HepG2 (cell line): ENCODE measurements around the gene TBC1D5. TPM values are rescaled to one million over a fixed set of nuclear protein-coding genes. Genes with fewer than 3 reads are reported as not detected.

Experiments
- GATA4 ChIP-seq: sonication (generic); IDR thresholded peaks from 2 replicates; pipeline ENCODE4 v1.6.1; 2016; ENCODE audit warnings: antibody characterized with exemption, low read depth, borderline replicate concordance
- GLI4 ChIP-seq: sonication (generic); formaldehyde crosslinking; IDR thresholded peaks from 2 replicates; pipeline ENCODE4 v1.5.1; 2020; ENCODE audit warnings: missing genetic modification reagents, mild to moderate bottlenecking, moderate library complexity, borderline replicate concordance
- HMG20A ChIP-seq: IDR thresholded peaks from 2 replicates; pipeline ENCODE4 v1.6.1; 2016; ENCODE audit warnings: borderline replicate concordance
- RBM39 ChIP-seq: fragments of 200-400 bp; formaldehyde crosslinking; IDR thresholded peaks from one replicate; pipeline ENCODE4 v1.6.1; 2018; ENCODE audit warnings: antibody characterized with exemption, mild to moderate bottlenecking, low read depth, low read length; ENCODE audit not compliant: poor library complexity, severe bottlenecking
- SAP130 ChIP-seq: IDR thresholded peaks from 2 replicates; pipeline ENCODE4 v1.6.1; 2016; ENCODE audit warnings: low read depth
- SOX13 ChIP-seq, 3 experiments: fragments of 450-650 bp in 1 of 3; sonication (generic) in 1 of 3; formaldehyde crosslinking in 1 of 3; IDR thresholded peaks in 2 of 3; conservative IDR thresholded peaks in 1 of 3; 2 replicates each; pipeline versions ENCODE4 v1.5.0 to v1.6.1; 2016 to 2020; ENCODE audit warnings: antibody characterized with exemption in 1 of 3, mild to moderate bottlenecking in 1 of 3, missing compliant biosample characterization in 1 of 3, missing genetic modification reagents in 1 of 3, moderate library complexity in 1 of 3
- SOX5 ChIP-seq: IDR thresholded peaks from 2 replicates; pipeline ENCODE4 v1.6.1; 2016; ENCODE audit warnings: borderline replicate concordance
- SOX6 ChIP-seq, 2 experiments: fragments of 450-650 bp in 1 of 2; sonication (generic) in 1 of 2; formaldehyde crosslinking in 1 of 2; IDR thresholded peaks; 2 replicates each; pipeline versions ENCODE4 v1.4.0 to v1.6.1; 2017 to 2020; ENCODE audit warnings: antibody characterized with exemption in 1 of 2, mild to moderate bottlenecking in 1 of 2, missing genetic modification reagents in 1 of 2
- SSRP1 ChIP-seq: IDR thresholded peaks from 2 replicates; pipeline ENCODE4 v1.6.1; 2016; ENCODE audit warnings: control low read depth
- ZFP62 ChIP-seq: sonication (generic); formaldehyde crosslinking; IDR thresholded peaks from 2 replicates; pipeline ENCODE4 v1.4.0; 2020; ENCODE audit warnings: missing genetic modification reagents
- ZNF329 ChIP-seq: sonication (generic); formaldehyde crosslinking; IDR thresholded peaks from 2 replicates; pipeline ENCODE4 v1.9.0; 2021; ENCODE audit warnings: low read depth, mild to moderate bottlenecking, missing genetic modification reagents
- ZNF546 ChIP-seq: sonication (generic); formaldehyde crosslinking; conservative IDR thresholded peaks from 2 replicates; pipeline ENCODE4 v1.8.1; 2023; ENCODE audit warnings: mild to moderate bottlenecking, missing genetic modification reagents
- polyA plus RNA-seq, 8 experiments: library from polyadenylated mRNA; depleted of rRNA in 3 of 8; stranded (reverse) in 7 of 8; unstranded in 1 of 8; fragments of >200 nt; fragmentation: Illumina TruSeq in 4 of 8; extraction: Trizol in 4 of 8; gene quantifications; 2 replicates each; pipeline versions ENCODE4 v1.2.1 to v1.2.3, GENCODE V29; 2011 to 2016; ENCODE audit warnings: low read depth in 4 of 8, missing spikeins in 1 of 8, mixed read lengths in 1 of 8; ENCODE audit not compliant: insufficient read depth in 1 of 8
- total RNA-seq, 5 experiments: library from RNA; depleted of rRNA; stranded (reverse); fragments of >200 nt; fragmentation: Illumina TruSeq; extraction: Trizol; gene quantifications; 2 replicates each; pipeline ENCODE4 v1.2.3, GENCODE V29; 2016; ENCODE audit warnings: low read depth in 1 of 5
- TF ChIP-seq, protein P1 (sequence below), 2 experiments: sonication (generic) in 1 of 2; formaldehyde crosslinking in 1 of 2; IDR thresholded peaks; 2 replicates each; pipeline versions ENCODE4 v1.4.0 to v1.6.1; 2016 to 2020; ENCODE audit warnings: borderline replicate concordance in 1 of 2, low read depth in 1 of 2, mild to moderate bottlenecking in 1 of 2, missing genetic modification reagents in 1 of 2
- TF ChIP-seq, protein P2 (sequence below): sonication (generic); formaldehyde crosslinking; IDR thresholded peaks from 2 replicates; pipeline ENCODE4 v1.8.0; 2022; ENCODE audit warnings: missing genetic modification reagents, mild to moderate bottlenecking, inconsistent platforms, borderline replicate concordance
- TF ChIP-seq, protein P3 (sequence below): IDR thresholded peaks from 2 replicates; pipeline ENCODE4 v1.4.0; 2020; ENCODE audit warnings: mild to moderate bottlenecking, missing genetic modification reagents

The TBC1D5 gene
- total and polyA plus RNA-seq, 2 of the 13 experiments (the other 11 are each of a cell fraction or from before 2014, with no cell fraction given): 19.2 to 33.3 TPM

DNA sequence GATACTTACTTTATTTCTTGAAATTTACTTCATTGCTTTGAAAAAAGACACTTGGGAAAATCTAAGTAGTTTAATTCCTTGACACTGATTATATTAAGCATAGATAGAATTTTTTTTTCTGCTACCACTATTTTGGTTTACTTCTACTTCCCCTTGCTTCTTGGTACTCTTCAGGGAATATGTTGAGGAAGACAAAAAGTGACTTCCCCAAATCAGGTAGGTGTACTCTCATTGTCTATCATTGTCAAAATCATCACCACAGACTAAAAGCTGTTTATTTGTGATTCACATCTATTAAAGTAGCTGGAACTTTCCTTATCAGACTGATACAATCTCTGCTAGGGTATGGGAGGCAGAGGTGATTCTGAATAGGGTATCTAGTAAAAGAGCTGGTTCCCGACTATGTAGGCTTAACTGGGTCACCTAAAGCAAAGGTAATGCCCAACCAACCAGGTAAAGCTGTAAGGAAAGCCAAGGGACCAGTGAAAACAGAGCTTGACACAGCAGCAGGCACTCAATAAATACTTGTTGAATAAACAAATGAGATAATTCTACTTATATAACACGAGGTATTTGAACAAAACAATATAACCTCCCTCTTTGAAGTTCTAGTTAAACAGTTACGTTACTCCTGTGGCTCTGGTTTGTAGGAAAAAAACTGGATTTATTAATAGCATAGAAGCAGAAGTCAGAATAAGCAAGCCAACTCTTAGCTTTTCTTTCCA is 510.7 kb downstream of the TBC1D5 start (continued):
- TF ChIP-seq ZNF329: no peak
- no peak for TF ChIP-seq SOX6 (IDR thresholded peaks at IDR 0.05)
- TF ChIP-seq SOX6 (CRISPR knock-in tag; IDR thresholded peaks at IDR 0.05): peak; percentile 74; the same call in 1 of the 2 replicates
- TF ChIP-seq ZNF546 (CRISPR knock-in tag): no peak
- TF ChIP-seq, protein P1, sequence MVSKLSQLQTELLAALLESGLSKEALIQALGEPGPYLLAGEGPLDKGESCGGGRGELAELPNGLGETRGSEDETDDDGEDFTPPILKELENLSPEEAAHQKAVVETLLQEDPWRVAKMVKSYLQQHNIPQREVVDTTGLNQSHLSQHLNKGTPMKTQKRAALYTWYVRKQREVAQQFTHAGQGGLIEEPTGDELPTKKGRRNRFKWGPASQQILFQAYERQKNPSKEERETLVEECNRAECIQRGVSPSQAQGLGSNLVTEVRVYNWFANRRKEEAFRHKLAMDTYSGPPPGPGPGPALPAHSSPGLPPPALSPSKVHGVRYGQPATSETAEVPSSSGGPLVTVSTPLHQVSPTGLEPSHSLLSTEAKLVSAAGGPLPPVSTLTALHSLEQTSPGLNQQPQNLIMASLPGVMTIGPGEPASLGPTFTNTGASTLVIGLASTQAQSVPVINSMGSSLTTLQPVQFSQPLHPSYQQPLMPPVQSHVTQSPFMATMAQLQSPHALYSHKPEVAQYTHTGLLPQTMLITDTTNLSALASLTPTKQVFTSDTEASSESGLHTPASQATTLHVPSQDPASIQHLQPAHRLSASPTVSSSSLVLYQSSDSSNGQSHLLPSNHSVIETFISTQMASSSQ (IDR thresholded peaks at IDR 0.05; ENCODE audit: low read depth): peak; percentile 52; the same call in 1 of the 2 replicates
- TF ChIP-seq, protein P1 (CRISPR knock-in tag; IDR thresholded peaks at IDR 0.05; ENCODE audit: borderline replicate concordance): peak; percentile 29; the same call in 1 of the 2 replicates
- TF ChIP-seq SOX5 (CRISPR knock-in tag): peak; percentile 83; the same call in 1 of the 2 replicates
- TF ChIP-seq SAP130 (CRISPR knock-in tag): 0 out of 2 replicates have a peak, but pooled peaks have one; percentile 12
- TF ChIP-seq, protein P2, sequence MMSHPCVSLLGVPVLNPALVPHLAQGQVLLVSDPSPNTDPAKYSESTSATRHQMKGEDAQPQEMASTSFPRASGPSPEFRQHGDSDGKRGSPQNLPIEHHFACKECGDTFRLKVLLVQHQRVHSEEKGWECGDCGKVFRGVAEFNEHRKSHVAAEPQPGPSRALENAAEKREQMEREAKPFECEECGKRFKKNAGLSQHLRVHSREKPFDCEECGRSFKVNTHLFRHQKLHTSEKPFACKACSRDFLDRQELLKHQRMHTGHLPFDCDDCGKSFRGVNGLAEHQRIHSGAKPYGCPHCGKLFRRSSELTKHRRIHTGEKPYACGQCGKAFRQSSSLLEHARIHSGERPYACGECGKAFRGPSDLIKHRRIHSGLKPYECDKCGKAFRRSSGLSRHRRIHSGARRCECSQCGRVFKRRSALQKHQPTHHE: no peak
- no peak for TF ChIP-seq ZFP62 (CRISPR knock-in tag)
- TF ChIP-seq RBM39: no peak
- peak; percentile 33; the same call in 1 of the 2 replicates for TF ChIP-seq HMG20A (CRISPR knock-in tag)
- TF ChIP-seq, protein P3, sequence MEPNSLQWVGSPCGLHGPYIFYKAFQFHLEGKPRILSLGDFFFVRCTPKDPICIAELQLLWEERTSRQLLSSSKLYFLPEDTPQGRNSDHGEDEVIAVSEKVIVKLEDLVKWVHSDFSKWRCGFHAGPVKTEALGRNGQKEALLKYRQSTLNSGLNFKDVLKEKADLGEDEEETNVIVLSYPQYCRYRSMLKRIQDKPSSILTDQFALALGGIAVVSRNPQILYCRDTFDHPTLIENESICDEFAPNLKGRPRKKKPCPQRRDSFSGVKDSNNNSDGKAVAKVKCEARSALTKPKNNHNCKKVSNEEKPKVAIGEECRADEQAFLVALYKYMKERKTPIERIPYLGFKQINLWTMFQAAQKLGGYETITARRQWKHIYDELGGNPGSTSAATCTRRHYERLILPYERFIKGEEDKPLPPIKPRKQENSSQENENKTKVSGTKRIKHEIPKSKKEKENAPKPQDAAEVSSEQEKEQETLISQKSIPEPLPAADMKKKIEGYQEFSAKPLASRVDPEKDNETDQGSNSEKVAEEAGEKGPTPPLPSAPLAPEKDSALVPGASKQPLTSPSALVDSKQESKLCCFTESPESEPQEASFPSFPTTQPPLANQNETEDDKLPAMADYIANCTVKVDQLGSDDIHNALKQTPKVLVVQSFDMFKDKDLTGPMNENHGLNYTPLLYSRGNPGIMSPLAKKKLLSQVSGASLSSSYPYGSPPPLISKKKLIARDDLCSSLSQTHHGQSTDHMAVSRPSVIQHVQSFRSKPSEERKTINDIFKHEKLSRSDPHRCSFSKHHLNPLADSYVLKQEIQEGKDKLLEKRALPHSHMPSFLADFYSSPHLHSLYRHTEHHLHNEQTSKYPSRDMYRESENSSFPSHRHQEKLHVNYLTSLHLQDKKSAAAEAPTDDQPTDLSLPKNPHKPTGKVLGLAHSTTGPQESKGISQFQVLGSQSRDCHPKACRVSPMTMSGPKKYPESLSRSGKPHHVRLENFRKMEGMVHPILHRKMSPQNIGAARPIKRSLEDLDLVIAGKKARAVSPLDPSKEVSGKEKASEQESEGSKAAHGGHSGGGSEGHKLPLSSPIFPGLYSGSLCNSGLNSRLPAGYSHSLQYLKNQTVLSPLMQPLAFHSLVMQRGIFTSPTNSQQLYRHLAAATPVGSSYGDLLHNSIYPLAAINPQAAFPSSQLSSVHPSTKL (CRISPR knock-in tag): peak; percentile 70
- no peak for TF ChIP-seq SOX13 (IDR thresholded peaks at IDR 0.05)
- TF ChIP-seq SOX13 (CRISPR knock-in tag; conservative IDR thresholded peaks at IDR 0.05 in 1 of 2, IDR thresholded peaks at IDR 0.05 in 1 of 2): peak in 1 of 2 experiments; percentile 75; a peak in 1 of 4 replicates
- no peak for TF ChIP-seq GATA4
- no peak for TF ChIP-seq GLI4 (CRISPR knock-in tag)
- no peak for TF ChIP-seq SSRP1 (CRISPR knock-in tag)
